SK-N-MC (cell line): ENCODE measurements around the gene ZNF585A.

Experiments used
- EZH2 ChIP-seq: fragments of 200-600 bp; sonication (generic); IDR thresholded peaks from one replicate; pipeline ENCODE4 v1.6.1; 2017; ENCODE audit warnings: antibody characterized with exemption
- FOXP2 ChIP-seq: optimal IDR thresholded peaks from 2 replicates; pipeline ENCODE3; 2011; ENCODE audit warnings: mild to moderate bottlenecking, moderate library complexity; ENCODE audit not compliant: insufficient read depth; ENCODE audit errors: extremely low read length, control extremely low read depth
- POLR2AphosphoS5 ChIP-seq: IDR thresholded peaks from 2 replicates; pipeline ENCODE4 v1.6.1; 2012; ENCODE audit warnings: mild to moderate bottlenecking, low read depth, low read length, borderline replicate concordance

GRCh38 chr19:37218592-37218935 lies 46.1 kb upstream of the ZNF585A start:
- TF ChIP-seq EZH2 (no peak), POLR2AphosphoS5 (no peak), FOXP2 (no peak)
